ENCODE results near the gene PLCD3.

DNA sequence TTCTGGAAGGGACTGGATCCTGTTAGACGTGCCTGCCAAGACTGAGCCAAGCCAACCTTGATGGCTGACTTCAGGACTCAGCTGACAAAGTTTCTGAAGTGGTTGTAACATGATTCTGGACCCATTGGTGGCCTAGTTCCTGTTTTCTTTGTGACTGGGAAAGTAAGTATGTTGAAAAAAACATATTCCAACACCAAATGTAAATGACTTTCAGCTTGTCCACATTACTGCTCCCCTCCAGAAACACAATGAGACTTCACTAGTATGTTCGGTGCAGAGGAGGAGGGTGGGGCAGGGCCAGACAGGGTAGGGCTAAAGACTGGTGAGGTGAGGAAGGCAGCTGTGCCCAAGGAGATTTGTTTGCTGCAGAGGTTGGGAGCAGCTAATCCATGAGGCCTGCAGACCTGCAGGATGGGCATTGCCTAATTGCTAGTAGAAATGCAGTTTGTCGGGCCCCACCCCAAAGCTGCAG is 44.8 kb downstream of the PLCD3 start:
- no peak for TF ChIP-seq SP2 (CRISPR knock-in tag; IDR thresholded peaks at IDR 0.05)
- TF ChIP-seq SP4 (CRISPR knock-in tag; IDR thresholded peaks at IDR 0.05): no peak
- TF ChIP-seq HNRNPL (IDR thresholded peaks at IDR 0.05; ENCODE audit: low read depth, low read length): no peak
- TF ChIP-seq RAD21 (CRISPR knock-in tag; IDR thresholded peaks at IDR 0.05): no peak
- no peak for TF ChIP-seq ZBTB1 (CRISPR knock-in tag; IDR thresholded peaks at IDR 0.05; ENCODE audit: borderline replicate concordance)
- no peak for TF ChIP-seq NFIC (IDR thresholded peaks at IDR 0.05; ENCODE audit: low read length)
- TF ChIP-seq, protein P1, sequence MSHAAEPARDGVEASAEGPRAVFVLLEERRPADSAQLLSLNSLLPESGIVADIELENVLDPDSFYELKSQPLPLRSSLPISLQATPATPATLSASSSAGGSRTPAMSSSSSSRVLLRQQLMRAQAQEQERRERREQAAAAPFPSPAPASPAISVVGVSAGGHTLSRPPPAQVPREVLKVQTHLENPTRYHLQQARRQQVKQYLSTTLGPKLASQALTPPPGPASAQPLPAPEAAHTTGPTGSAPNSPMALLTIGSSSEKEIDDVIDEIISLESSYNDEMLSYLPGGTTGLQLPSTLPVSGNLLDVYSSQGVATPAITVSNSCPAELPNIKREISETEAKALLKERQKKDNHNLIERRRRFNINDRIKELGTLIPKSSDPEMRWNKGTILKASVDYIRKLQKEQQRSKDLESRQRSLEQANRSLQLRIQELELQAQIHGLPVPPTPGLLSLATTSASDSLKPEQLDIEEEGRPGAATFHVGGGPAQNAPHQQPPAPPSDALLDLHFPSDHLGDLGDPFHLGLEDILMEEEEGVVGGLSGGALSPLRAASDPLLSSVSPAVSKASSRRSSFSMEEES (CRISPR knock-in tag; IDR thresholded peaks at IDR 0.05): no peak
- TF ChIP-seq, protein P2, sequence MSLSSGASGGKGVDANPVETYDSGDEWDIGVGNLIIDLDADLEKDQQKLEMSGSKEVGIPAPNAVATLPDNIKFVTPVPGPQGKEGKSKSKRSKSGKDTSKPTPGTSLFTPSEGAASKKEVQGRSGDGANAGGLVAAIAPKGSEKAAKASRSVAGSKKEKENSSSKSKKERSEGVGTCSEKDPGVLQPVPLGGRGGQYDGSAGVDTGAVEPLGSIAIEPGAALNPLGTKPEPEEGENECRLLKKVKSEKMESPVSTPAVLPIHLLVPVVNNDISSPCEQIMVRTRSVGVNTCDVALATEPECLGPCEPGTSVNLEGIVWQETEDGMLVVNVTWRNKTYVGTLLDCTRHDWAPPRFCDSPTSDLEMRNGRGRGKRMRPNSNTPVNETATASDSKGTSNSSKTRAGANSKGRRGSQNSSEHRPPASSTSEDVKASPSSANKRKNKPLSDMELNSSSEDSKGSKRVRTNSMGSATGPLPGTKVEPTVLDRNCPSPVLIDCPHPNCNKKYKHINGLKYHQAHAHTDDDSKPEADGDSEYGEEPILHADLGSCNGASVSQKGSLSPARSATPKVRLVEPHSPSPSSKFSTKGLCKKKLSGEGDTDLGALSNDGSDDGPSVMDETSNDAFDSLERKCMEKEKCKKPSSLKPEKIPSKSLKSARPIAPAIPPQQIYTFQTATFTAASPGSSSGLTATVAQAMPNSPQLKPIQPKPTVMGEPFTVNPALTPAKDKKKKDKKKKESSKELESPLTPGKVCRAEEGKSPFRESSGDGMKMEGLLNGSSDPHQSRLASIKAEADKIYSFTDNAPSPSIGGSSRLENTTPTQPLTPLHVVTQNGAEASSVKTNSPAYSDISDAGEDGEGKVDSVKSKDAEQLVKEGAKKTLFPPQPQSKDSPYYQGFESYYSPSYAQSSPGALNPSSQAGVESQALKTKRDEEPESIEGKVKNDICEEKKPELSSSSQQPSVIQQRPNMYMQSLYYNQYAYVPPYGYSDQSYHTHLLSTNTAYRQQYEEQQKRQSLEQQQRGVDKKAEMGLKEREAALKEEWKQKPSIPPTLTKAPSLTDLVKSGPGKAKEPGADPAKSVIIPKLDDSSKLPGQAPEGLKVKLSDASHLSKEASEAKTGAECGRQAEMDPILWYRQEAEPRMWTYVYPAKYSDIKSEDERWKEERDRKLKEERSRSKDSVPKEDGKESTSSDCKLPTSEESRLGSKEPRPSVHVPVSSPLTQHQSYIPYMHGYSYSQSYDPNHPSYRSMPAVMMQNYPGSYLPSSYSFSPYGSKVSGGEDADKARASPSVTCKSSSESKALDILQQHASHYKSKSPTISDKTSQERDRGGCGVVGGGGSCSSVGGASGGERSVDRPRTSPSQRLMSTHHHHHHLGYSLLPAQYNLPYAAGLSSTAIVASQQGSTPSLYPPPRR (CRISPR knock-in tag; IDR thresholded peaks at IDR 0.05; ENCODE audit: borderline replicate concordance): no peak
- TF ChIP-seq POLR2A (IDR thresholded peaks at IDR 0.05; ENCODE audit: insufficient read depth in 1 of 2, low read depth in 2 of 2, low read length in 2 of 2): no peak
